IMR-90 (cell line): ENCODE data around the gene ASB6. TPM values are rescaled to one million over a fixed set of nuclear protein-coding genes. Genes with fewer than 3 reads are reported as not detected.
"Not testable (repeated sequence)": the region's sequence is repeated elsewhere in the genome, so short reads cannot be mapped to it uniquely, and the experiment has no call there.

ENCODE experiments used
- ATAC-seq: fragments of 200-7000 bp; cut with Tn5 transposase; 2 replicates; pipeline ENCODE4 v1.9.1; 2020; ENCODE audit warnings: low read depth, mild to moderate bottlenecking, moderate library complexity
- BruUV-seq: library from RNA; stranded (reverse); fragments of 400-500 nt; replicated peaks from 2 replicates; lab custom pipeline; 2021; lab: Mats Ljungman, UMichigan
- CTCF ChIA-PET: fragments of 300-600 bp; formaldehyde crosslinking; extraction: SDS; loops from one replicate; lab custom pipeline; 2021; ENCODE audit warnings: antibody characterized with exemption; lab: Yijun Ruan, JAX
- POLR2A ChIA-PET: fragments of 300-600 bp; sonication (Branson Sonifier 250); formaldehyde crosslinking; loops from one replicate; lab custom pipeline; 2022; ENCODE audit warnings: antibody characterized with exemption; ENCODE audit not compliant: unreplicated experiment; lab: Charles Lee
- DNase-seq: peaks from one replicate; pipeline ENCODE4 v3.0.0; 2013
- H2AFZ ChIP-seq: replicated peaks from 2 replicates; pipeline ENCODE3; 2013; ENCODE audit warnings: low read length, mild to moderate bottlenecking; ENCODE audit not compliant: poor library complexity
- H2AK5ac ChIP-seq: 2 replicates; pipeline ENCODE4 v1.6.1; 2013; ENCODE audit warnings: low read depth, low read length, inconsistent platforms
- H2AK9ac ChIP-seq: replicated peaks from 2 replicates; pipeline ENCODE3; 2013; ENCODE audit warnings: mild to moderate bottlenecking, low read depth, low read length, moderate library complexity; ENCODE audit not compliant: poor library complexity
- H2BK120ac ChIP-seq: 2 replicates; pipeline ENCODE4 v1.6.1; 2013; ENCODE audit warnings: low read depth, low read length, inconsistent platforms
- H2BK15ac ChIP-seq: 3 replicates; pipeline ENCODE4 v1.6.1; 2013; ENCODE audit warnings: low read depth, low read length, inconsistent platforms
- H2BK20ac ChIP-seq: 2 replicates; pipeline ENCODE4 v1.6.1; 2013; ENCODE audit warnings: low read depth, mild to moderate bottlenecking, inconsistent platforms, low read length, moderate library complexity
- H2BK5ac ChIP-seq: 2 replicates; pipeline ENCODE4 v1.6.1; 2013; ENCODE audit warnings: mild to moderate bottlenecking, low read depth, low read length, inconsistent platforms; ENCODE audit not compliant: poor library complexity, severe bottlenecking
- H3K14ac ChIP-seq: replicated peaks from 2 replicates; pipeline ENCODE4 v1.6.1; 2013; ENCODE audit warnings: low read depth, low read length, inconsistent platforms
- H3K18ac ChIP-seq: 2 replicates; pipeline ENCODE4 v1.6.1; 2013; ENCODE audit warnings: low read depth, low read length, control low read depth
- H3K23ac ChIP-seq: 2 replicates; pipeline ENCODE4 v1.6.1; 2013; ENCODE audit warnings: low read depth, low read length, inconsistent platforms
- H3K27ac ChIP-seq: 2 replicates; pipeline ENCODE4 v1.5.1; 2013; ENCODE audit warnings: mild to moderate bottlenecking, control low read depth, low read length; ENCODE audit not compliant: insufficient read depth
- H3K27me3 ChIP-seq: 2 replicates; pipeline ENCODE4 v1.6.1; 2013; ENCODE audit warnings: low read length; ENCODE audit not compliant: control insufficient read depth, insufficient read depth
- H3K36me3 ChIP-seq: 2 replicates; pipeline ENCODE4 v1.6.1; 2013; ENCODE audit warnings: low read length, mixed read lengths; ENCODE audit not compliant: control insufficient read depth, insufficient read depth
- H3K4ac ChIP-seq: 2 replicates; pipeline ENCODE4 v1.6.1; 2013; ENCODE audit warnings: low read depth, low read length, inconsistent platforms
- H3K4me1 ChIP-seq: 2 replicates; pipeline ENCODE4 v1.6.1; 2013; ENCODE audit warnings: low read length, mixed read lengths; ENCODE audit not compliant: control insufficient read depth, insufficient read depth
- H3K4me2 ChIP-seq: 2 replicates; pipeline ENCODE4 v1.6.1; 2013; ENCODE audit warnings: low read depth, mild to moderate bottlenecking, control low read depth, low read length, moderate library complexity
- H3K4me3 ChIP-seq: 2 replicates; pipeline ENCODE4 v1.5.1; 2013; ENCODE audit warnings: low read depth, mild to moderate bottlenecking, control low read depth, low read length, moderate library complexity; ENCODE audit not compliant: insufficient read depth
- H3K56ac ChIP-seq: 2 replicates; pipeline ENCODE4 v1.6.1; 2013; ENCODE audit warnings: low read length, inconsistent platforms; ENCODE audit not compliant: insufficient read depth; ENCODE audit errors: extremely low read depth
- H3K79me1 ChIP-seq, 2 experiments: 2 replicates each; pipeline ENCODE4 v1.6.1; 2013; ENCODE audit warnings: low read length in 2 of 2, inconsistent platforms in 1 of 2, low read depth in 1 of 2
- H3K9ac ChIP-seq: 2 replicates; pipeline ENCODE4 v1.6.1; 2013; ENCODE audit warnings: low read depth, low read length, control low read depth
- H3K9me1 ChIP-seq: 2 replicates; pipeline ENCODE4 v1.6.1; 2013; ENCODE audit warnings: low read length, inconsistent platforms; ENCODE audit not compliant: insufficient read depth
- H3K9me3 ChIP-seq: 2 replicates; pipeline ENCODE4 v1.6.1; 2013; ENCODE audit warnings: low read length; ENCODE audit not compliant: control insufficient read depth, insufficient read depth
- H4K20me1 ChIP-seq: 2 replicates; pipeline ENCODE4 v1.6.1; 2013; ENCODE audit warnings: low read length, inconsistent platforms; ENCODE audit not compliant: insufficient read depth
- H4K5ac ChIP-seq: 2 replicates; pipeline ENCODE4 v1.6.1; 2013; ENCODE audit warnings: mild to moderate bottlenecking, low read depth, low read length, control low read depth
- H4K8ac ChIP-seq, 2 experiments: 2 replicates each; pipeline ENCODE4 v1.6.1; 2013; ENCODE audit warnings: low read depth in 2 of 2, low read length in 2 of 2, control low read depth in 1 of 2, inconsistent platforms in 1 of 2
- H4K91ac ChIP-seq: 2 replicates; pipeline ENCODE4 v1.6.1; 2013; ENCODE audit warnings: low read depth, low read length, inconsistent platforms; ENCODE audit not compliant: insufficient read depth
- WGBS, 2 experiments: methylation state at CpG; one replicate each; pipeline versions ENCODE4 v1.1.5 to v1.1.7; 2013; ENCODE audit warnings: missing lambda C conversion rate in 2 of 2; ENCODE audit not compliant: insufficient read length in 1 of 2; ENCODE audit errors: extremely low coverage in 2 of 2; 5-methylcytosine and 5-hydroxymethylcytosine counted together
- dilution Hi-C: fragments of 300-500 bp; cut with HindIII; formaldehyde crosslinking; loops from one replicate; pipeline ENCODE4 v1.14.3; 2018; ENCODE audit warnings: low sequenced_read_pairs; ENCODE audit not compliant: unreplicated experiment
- in situ Hi-C: fragments of 300-500 bp; cut with MboI; formaldehyde crosslinking; loops from 3 replicates; pipeline ENCODE4 v1.14.3; 2019; ENCODE audit warnings: low sequenced_read_pairs, inconsistent platforms, mixed read lengths
- intact Hi-C: fragments of 100-400 bp; cut with micrococcal nuclease; formaldehyde crosslinking; loops from 2 replicates; pipeline ENCODE4 v1.10.0; 2022
- polyA plus RNA-seq, 3 experiments: library from polyadenylated mRNA; depleted of rRNA; stranded (reverse); fragments of >200 nt; gene quantifications; 2 replicates each; pipeline ENCODE4 v1.2.3, GENCODE V29; 2012; ENCODE audit warnings: low replicate concordance in 1 of 3
- total RNA-seq: library from RNA; depleted of rRNA; stranded (reverse); fragments of >200 nt; gene quantifications from 2 replicates; pipeline ENCODE4 v1.2.3, GENCODE V29; 2012

The ASB6 gene
- total and polyA plus RNA-seq, 2 of the 4 experiments (the other 2 are of a cell fraction), result 9.7 to 28.9 TPM

GRCh38 chr9:129662239-129662638 lies 20.3 kb upstream of the ASB6 start:
- H2BK15ac ChIP-seq, H2BK120ac ChIP-seq, H2AK9ac ChIP-seq, H3K9ac ChIP-seq, H3K56ac ChIP-seq, H3K4me3 ChIP-seq, H3K36me3 ChIP-seq, H4K5ac ChIP-seq, H3K4me2 ChIP-seq, BruUV-seq, H3K9me1 ChIP-seq, H3K4me1 ChIP-seq, H3K27me3 ChIP-seq, ATAC-seq, H4K8ac ChIP-seq, intact Hi-C loops, CTCF ChIA-PET, H4K20me1 ChIP-seq, dilution Hi-C loops, H3K18ac ChIP-seq, H3K27ac ChIP-seq, H3K23ac ChIP-seq, DNase-seq, H3K4ac ChIP-seq, H4K91ac ChIP-seq, H3K14ac ChIP-seq, H2BK5ac ChIP-seq, H3K9me3 ChIP-seq, in situ Hi-C loops, H2BK20ac ChIP-seq: not testable (repeated sequence)
- POLR2A ChIA-PET, result interaction anchor here (0.6 kb wide), 1 partner anchor 17 kb away, joined by 3 read pairs; no protein-coding TSS in a partner anchor
- Histone ChIP-seq H3K79me1 (peaks cover 0 to 11% of the 10 kb centered on the region in 2 experiments; a peak in 2 of 4 replicates), H2AK5ac (peak overlapping the region; percentile 39; the same call in 1 of the 2 replicates), H2AFZ (peak overlapping the region; percentile 18)
- no CpG with 5 or more reads among the region's 3 CpGs for WGBS, 2 experiments
